ENCODE data around the gene CARD9. TPM values are rescaled to one million over a fixed set of nuclear protein-coding genes. Genes with fewer than 3 reads are reported as not detected.

Gene CARD9
- total and polyA plus RNA-seq, 2 of the 4 experiments (the other 2 are of a cell fraction), result 0.36 to 1.9 TPM

DNA sequence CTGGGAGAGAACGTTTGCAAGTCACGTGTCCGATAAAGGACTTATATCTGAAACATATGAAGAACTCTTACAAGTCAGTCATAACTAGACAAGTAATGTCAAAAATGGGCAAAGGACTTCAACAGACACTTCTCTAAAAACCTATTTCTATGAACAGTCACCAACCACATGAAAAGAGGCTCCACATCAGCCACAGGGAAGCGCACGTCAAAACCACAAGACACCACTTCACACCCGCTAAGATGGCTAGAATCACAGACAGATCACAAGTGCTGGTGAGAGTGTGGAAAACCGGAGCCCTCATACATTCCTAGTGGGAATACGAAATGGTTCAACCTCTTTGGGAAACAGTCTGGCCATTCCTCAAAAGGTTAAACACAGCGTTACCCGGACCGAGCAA is 11.5 kb upstream of the CARD9 start:
- Histone ChIP-seq H3K4ac (ENCODE audit: low read depth, low read length) (no peak overlapping the region), H2AFZ (replicated peaks; ENCODE audit: low read length, poor library complexity) (no peak overlapping the region), H4K8ac (ENCODE audit: low read depth in 2 of 2, low read length in 2 of 2) (no peak overlapping the region), H3K27me3 (ENCODE audit: control insufficient read depth, insufficient read depth, low read length) (no peaks in the 10 kb centered on the region), H2AK5ac (ENCODE audit: low read depth, low read length) (no peak overlapping the region), H2BK20ac (ENCODE audit: low read depth, low read length) (no peak overlapping the region), H4K5ac (ENCODE audit: low read depth, low read length) (no peak overlapping the region), H3K23ac (ENCODE audit: low read depth, low read length) (no peak overlapping the region), H3K4me2 (ENCODE audit: low read depth, low read length) (no peak overlapping the region), H3K56ac (ENCODE audit: extremely low read depth, insufficient read depth, low read length) (no peak overlapping the region), H3K4me1 (ENCODE audit: control insufficient read depth, insufficient read depth, low read length) (no peaks in the 10 kb centered on the region), H2BK15ac (ENCODE audit: low read depth, low read length) (no peak overlapping the region), H3K36me3 (ENCODE audit: control insufficient read depth, insufficient read depth, low read length) (peaks cover 72% of the 10 kb centered on the region), H3K9ac (ENCODE audit: low read depth, low read length) (no peak overlapping the region), H2AK9ac (replicated peaks; ENCODE audit: low read depth, low read length, poor library complexity) (no peak overlapping the region), H3K9me3 (ENCODE audit: control insufficient read depth, insufficient read depth, low read length) (no peaks in the 10 kb centered on the region), H2BK5ac (ENCODE audit: low read depth, low read length, poor library complexity, severe bottlenecking) (no peak overlapping the region), H3K4me3 (ENCODE audit: insufficient read depth, low read depth, low read length) (no peak overlapping the region), H4K91ac (ENCODE audit: insufficient read depth, low read depth, low read length) (no peak overlapping the region), H3K14ac (replicated peaks; ENCODE audit: low read depth, low read length) (no peak overlapping the region), H4K20me1 (ENCODE audit: insufficient read depth, low read length) (no peaks in the 10 kb centered on the region), H3K79me1 (ENCODE audit: low read depth in 1 of 2, low read length in 2 of 2) (peaks cover 0 to 4% of the 10 kb centered on the region in 2 experiments; a peak in 1 of 4 replicates), H3K9me1 (ENCODE audit: insufficient read depth, low read length) (no peaks in the 10 kb centered on the region), H3K18ac (ENCODE audit: low read depth, low read length) (no peak overlapping the region), H3K27ac (ENCODE audit: insufficient read depth, low read length) (no peak overlapping the region), H2BK120ac (ENCODE audit: low read depth, low read length) (no peak overlapping the region)
- CTCF ChIA-PET, result interaction anchor here (0.6 to 1.6 kb wide), 2 partner anchors 12 to 1571 kb away, joined by 3 read pairs; no protein-coding TSS in a partner anchor
- no peak for DNase-seq
- dilution Hi-C loops (cut with HindIII; ENCODE audit: low sequenced_read_pairs, unreplicated experiment) (no loop called here), in situ Hi-C loops (cut with MboI; ENCODE audit: low sequenced_read_pairs) (no loop called here), intact Hi-C loops (cut with micrococcal nuclease) (no loop called here)
- WGBS, 2 experiments (ENCODE audit: extremely low coverage in 2 of 2, insufficient read length in 1 of 2), result 100% methylated on average over 3 of the region's 11 CpGs; no CpG with 5 or more reads in 1 of the 2 experiments
- no peak for TF ChIP-seq MXI1 (IDR thresholded peaks at IDR 0.05; ENCODE audit: borderline replicate concordance, low read depth, low read length)
- TF ChIP-seq BHLHE40 (IDR thresholded peaks at IDR 0.05; ENCODE audit: low read depth, low read length), result no peak
- no peak for TF ChIP-seq FOS (IDR thresholded peaks at IDR 0.05; ENCODE audit: low read depth, low read length)
- TF ChIP-seq USF2 (IDR thresholded peaks at IDR 0.05; ENCODE audit: low read depth, low read length), result no peak
- TF ChIP-seq POLR2A (IDR thresholded peaks at IDR 0.05; ENCODE audit: low read depth, low read length), result no peak
- TF ChIP-seq, protein P1, sequence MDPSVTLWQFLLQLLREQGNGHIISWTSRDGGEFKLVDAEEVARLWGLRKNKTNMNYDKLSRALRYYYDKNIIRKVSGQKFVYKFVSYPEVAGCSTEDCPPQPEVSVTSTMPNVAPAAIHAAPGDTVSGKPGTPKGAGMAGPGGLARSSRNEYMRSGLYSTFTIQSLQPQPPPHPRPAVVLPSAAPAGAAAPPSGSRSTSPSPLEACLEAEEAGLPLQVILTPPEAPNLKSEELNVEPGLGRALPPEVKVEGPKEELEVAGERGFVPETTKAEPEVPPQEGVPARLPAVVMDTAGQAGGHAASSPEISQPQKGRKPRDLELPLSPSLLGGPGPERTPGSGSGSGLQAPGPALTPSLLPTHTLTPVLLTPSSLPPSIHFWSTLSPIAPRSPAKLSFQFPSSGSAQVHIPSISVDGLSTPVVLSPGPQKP (IDR thresholded peaks at IDR 0.05; ENCODE audit: borderline replicate concordance, low read depth, low read length), result no peak
- TF ChIP-seq SMC3 (IDR thresholded peaks at IDR 0.05; ENCODE audit: low read depth, low read length), result no peak
- TF ChIP-seq, protein P2, sequence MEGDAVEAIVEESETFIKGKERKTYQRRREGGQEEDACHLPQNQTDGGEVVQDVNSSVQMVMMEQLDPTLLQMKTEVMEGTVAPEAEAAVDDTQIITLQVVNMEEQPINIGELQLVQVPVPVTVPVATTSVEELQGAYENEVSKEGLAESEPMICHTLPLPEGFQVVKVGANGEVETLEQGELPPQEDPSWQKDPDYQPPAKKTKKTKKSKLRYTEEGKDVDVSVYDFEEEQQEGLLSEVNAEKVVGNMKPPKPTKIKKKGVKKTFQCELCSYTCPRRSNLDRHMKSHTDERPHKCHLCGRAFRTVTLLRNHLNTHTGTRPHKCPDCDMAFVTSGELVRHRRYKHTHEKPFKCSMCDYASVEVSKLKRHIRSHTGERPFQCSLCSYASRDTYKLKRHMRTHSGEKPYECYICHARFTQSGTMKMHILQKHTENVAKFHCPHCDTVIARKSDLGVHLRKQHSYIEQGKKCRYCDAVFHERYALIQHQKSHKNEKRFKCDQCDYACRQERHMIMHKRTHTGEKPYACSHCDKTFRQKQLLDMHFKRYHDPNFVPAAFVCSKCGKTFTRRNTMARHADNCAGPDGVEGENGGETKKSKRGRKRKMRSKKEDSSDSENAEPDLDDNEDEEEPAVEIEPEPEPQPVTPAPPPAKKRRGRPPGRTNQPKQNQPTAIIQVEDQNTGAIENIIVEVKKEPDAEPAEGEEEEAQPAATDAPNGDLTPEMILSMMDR (conservative IDR thresholded peaks at IDR 0.05; ENCODE audit: low read depth, low read length), result no peak
- TF ChIP-seq MAZ (IDR thresholded peaks at IDR 0.05; ENCODE audit: borderline replicate concordance, low read depth, low read length), result no peak
- no peak for TF ChIP-seq CHD1 (IDR thresholded peaks at IDR 0.05; ENCODE audit: low read depth, low read length)
- TF ChIP-seq RAD21 (IDR thresholded peaks at IDR 0.05; ENCODE audit: low read length), result no peak
- TF ChIP-seq CEBPB (IDR thresholded peaks at IDR 0.05; ENCODE audit: low read depth, low read length), result no peak
- no peak for TF ChIP-seq RFX5 (IDR thresholded peaks at IDR 0.05; ENCODE audit: low read depth, low read length)
- TF ChIP-seq RCOR1 (IDR thresholded peaks at IDR 0.05; ENCODE audit: insufficient replicate concordance, low read length), result no peak
- TF ChIP-seq NFE2L2 (IDR thresholded peaks at IDR 0.05; ENCODE audit: low read depth, low read length), result no peak
- no peak for TF ChIP-seq MAFK (IDR thresholded peaks at IDR 0.05; ENCODE audit: low read depth, low read length)
- BruUV-seq (replicated peaks), result no TSS peak
- POLR2A ChIA-PET (ENCODE audit: unreplicated experiment), result no interaction called here
- ATAC-seq (ENCODE audit: low read depth), result no peak

Data from IMR-90 (cell line).